Hematopoietic multipotent progenitor cell treated with erythropoietin and hydrocortisone succinate and interleukin-3 and kit ligand, for 8 days (in vitro differentiated cells): ENCODE data around the gene PHAF1.
"Not testable (repeated sequence)": the region's sequence is repeated elsewhere in the genome, so short reads cannot be mapped to it uniquely, and the experiment has no call there.

ENCODE experiments used
- DNase-seq: peaks from one replicate; pipeline ENCODE4 v3.0.0-alpha.2; 2015

The PHAF1 gene

GRCh38 chr16:67105246-67105645, 4.5 kb upstream of the PHAF1 start:
- DNase-seq, result no peak

DNA sequence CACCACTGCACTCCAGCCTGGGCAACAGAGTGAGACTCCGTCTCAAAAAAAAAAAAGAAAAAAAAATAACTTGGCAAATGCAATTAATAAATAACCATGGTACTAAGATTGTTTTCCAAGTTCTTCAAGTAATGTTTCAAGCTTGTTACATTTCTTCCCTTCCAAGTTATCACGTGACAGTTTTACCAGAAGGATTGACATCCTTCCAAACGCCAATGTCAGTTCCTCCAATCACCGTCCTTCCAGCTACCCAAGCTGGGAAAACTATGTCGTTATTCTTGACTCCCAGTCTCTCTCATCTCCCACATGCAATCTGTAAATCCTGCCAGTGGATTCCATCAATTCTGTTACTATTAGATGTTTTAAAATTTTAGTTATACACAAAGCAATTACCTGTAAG, 3.9 kb upstream of the PHAF1 start:
- DNase-seq, result no peak

DNA sequence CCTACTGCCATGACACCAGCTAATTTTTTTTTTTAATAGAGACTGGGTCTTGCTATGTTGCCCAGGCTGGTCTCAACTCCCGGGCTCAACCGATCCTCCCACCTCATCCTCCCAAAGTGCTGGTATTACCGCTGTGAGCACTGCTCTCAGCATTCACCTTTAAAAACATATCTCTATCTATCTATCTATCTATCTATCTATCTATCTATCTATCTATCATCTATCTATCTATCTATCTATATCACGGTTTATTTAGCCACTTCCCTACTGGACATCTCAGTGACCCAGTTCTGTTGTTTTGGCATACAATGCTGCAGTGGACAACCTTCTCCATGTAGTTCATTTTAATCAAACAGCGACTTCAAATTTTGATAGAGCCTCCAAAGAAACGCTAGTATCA, 1.3 kb upstream of the PHAF1 start:
- DNase-seq, result no peak

DNA sequence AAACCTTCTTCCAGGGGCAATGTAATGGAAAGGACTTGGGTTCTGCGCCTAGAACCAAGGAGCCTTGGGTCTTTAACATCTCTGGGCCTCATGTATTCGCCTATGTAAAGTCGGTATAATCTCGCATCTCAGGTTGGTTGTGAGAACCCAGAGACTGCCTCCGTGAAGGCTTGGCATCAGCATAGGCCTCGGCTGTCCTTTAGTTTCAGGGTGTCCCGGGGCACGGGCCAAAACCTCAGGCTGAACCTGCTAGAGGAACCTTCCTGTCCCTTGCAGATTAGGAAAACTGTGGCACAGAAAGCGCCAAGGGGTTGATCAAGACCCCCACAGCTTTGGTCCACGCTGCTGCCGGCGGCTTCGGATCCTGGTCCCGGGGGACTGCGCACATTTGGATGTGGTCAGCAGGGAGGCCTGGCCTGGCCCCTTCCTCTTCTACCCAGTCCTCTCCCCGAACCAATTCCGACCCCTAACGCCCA, 772 bp upstream of the PHAF1 start:
- no peak for DNase-seq

DNA sequence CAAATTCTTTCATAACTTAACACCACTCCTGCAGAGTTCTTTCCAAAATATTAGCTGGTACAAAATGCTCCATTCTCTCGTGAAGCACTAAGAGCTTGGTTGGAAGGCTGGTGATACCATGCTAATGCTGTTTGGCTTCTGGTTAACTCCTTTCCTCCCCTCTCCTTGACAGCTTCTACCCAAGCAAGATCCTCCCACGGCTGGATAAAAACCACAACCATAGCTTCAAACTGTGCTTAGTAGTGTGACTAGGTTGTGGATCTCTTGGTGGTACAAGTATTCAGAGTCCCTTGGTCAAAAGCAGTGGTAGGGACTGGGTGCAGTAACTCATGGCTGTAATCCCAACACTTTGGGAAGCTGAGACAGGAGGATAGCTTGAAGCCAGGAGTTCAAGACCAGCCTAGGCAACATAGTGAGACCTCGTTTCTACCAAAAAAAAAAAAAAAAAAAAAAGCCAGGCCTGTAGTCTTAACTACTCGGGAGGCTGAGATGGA, 2.3 kb downstream of the PHAF1 start:
- peak; percentile 5 for DNase-seq

DNA sequence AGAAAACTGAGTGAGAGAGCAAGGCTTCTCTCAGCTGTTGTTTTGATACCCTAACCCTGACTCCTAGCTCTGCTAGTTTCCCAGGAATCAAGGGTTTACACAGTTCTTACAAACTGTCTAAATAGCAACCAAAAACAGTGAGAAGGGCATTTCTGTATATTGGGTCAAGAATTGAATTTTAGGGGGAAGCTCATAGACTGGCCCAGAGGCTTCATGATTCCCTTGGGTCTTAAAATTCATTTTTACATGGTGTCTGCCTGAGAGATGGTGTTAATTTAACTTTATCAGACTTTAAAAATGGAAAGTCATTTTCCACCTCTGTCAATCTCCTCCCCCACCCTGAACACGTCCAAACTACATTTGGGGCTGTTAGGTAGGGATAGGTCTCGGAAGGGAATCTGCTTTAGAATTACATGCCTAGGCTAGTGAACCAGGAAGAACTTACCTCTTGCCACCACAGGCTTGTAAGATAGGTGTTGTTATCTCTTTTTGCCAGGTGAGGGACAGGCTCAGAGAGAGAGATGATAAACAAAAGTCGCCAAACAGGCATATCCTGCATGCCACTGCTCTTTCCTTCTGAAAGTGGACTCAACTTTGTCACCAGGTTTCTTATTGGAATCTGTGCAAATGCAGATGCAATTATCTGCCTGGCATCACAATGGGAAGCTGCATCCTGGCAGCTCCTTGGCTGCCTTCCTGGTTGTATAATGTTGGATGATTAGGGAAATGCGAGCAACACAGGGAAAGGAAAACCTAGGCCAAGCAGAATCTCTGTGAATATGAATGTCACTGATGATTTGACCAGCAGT, 3.1 kb downstream of the PHAF1 start:
- DNase-seq, result peak; percentile 30

DNA sequence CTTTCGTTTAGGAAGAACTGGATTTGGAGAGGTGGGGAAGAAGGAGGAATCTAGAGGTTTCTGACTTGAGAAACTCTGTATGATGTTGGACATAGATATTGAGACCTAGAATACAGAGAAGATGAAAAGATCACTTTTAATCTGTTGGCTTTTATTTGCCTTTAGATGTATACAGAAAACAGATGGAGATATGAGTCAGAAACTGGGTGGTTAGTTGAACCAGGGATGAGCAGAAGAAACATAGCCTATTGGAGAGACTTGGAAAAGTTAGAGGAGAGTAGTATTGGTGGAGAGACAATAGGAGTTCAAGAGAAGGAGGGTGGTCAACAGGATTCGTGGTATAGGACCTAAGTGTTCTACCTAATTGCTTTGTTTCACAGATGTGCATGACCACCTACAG, 5.1 kb downstream of the PHAF1 start:
- DNase-seq, result no peak

GRCh38 chr16:67115639-67116038, 5.9 kb downstream of the PHAF1 start:
- DNase-seq, result no peak

GRCh38 chr16:67116388-67117311, 6.9 kb downstream of the PHAF1 start:
- DNase-seq, result no peak

DNA sequence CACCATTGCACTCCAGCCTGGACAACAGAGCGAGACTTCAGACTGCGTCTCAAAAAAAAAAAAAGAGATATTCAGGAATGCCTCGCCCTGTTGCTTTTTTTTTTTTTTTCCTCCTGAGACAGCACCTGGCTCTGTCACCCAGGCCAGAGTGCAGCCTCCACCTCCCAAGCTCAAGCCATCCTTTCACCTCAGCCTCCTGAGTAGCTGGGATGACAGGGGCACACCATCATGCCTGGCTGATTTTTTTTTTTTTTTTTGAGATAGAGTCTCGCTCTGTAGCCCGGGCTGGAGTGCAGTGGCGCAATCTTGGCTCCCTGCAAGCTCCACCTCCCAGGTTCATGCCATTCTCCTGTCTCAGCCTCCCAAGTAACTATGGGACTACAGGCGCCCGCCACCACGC, 8.0 kb downstream of the PHAF1 start:
- DNase-seq, result no peak

DNA sequence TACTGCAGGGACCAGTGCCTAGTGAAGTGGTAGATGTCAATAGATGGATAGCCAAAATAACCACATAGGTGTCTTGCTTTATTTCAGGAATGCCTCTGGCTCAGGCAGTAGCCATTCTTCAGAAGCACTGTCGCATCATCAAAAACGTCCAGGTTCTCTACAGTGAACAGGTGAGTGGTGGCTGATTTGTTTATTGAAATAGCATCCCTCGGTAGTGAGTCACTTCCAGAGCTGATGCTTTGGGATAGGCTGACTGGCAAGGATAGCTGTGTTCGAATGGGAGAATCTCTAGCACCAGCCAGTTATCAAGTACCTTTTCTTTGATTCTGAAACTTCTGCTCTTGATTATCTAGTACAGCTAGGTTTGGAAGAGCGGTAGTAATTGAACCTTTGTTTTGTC, 10.3 kb downstream of the PHAF1 start:
- DNase-seq, result no peak

DNA sequence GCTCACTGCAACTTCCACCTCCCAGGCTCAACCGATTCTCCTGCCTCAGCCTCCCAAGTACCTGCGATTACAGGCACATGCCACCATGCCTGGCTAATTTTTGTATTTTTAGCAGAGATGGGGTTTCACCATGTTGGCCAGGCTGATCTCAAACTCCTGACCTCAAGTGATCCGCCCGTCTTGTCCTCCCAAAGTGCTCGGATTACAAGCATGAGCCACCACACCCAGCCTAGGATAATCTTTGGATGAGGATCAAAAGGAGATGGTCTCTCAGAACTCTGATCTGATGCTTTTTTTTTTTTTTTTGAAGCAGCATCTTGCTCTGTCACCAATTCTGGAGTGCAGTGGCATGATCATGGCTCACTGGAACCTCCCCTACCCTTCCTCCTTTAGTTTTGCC, 13.1 kb downstream of the PHAF1 start:
- DNase-seq, result not testable (repeated sequence)

- DNase-seq, result no peak
These were observed 18.7 kb downstream of the PHAF1 start for GRCh38 chr16:67128417-67128816.

DNA sequence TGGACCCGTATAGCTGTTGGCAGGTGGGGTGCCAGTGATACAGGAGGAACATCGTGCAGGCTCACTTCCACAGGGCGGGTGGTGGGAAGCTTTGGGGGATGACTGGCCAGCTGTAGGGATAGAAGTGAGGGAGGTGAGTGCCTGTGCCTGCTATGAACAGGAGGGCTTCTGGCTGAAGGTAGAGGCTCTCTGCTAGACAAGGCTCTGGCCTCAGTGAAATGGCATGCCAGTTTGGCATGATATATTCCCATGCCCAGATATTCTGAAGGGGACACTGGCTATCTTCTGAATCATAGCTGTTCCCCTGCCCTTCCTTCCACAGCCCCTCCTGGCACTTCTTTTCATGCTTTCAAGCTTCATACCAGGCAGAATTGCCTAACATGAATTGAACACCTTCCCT, 19.1 kb downstream of the PHAF1 start:
- DNase-seq, result no peak

DNA sequence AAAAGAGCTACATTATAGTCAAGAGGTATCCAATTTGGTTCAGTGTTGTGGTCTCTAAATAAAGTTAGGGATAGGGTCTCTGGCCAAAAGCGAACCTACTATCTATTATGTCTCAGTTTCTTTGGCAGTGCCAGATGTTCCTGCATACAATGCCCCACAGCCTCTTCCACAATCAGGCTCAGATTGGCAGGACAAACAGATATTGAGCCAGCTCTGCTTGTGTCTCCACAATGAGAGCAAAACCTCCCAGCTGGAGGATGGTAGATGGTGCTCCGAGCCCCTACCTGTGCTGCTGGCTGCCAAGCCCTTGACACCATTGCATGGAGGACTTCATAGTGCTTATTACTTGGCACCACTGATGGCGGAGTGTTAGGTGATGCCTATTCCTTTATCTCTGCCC, 19.7 kb downstream of the PHAF1 start:
- no peak for DNase-seq

GRCh38 chr16:67137605-67138004, 27.9 kb downstream of the PHAF1 start:
- no peak for DNase-seq

DNA sequence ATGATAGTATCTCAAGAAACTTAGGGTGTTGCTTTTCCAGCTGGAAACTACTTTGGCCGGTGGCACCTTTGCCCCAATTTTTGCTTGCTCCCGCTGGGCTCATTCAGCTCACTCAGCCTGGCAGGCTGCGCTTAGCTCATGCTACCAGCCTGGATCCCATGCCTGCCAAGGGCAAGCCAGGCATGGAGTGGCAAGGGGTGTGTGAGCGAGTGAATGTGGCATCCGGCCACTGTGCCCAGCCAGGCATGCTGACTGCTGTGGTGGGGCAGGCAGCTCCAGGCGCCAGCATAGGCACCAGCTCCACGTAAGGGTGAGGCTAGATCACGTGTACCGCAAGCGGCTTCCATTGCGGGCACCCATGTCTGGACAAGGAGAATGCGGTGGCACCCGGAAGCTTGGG, 31.6 kb downstream of the PHAF1 start:
- no peak for DNase-seq

- no peak for DNase-seq
These were observed 32.6 kb downstream of the PHAF1 start for GRCh38 chr16:67142342-67142741.

DNA sequence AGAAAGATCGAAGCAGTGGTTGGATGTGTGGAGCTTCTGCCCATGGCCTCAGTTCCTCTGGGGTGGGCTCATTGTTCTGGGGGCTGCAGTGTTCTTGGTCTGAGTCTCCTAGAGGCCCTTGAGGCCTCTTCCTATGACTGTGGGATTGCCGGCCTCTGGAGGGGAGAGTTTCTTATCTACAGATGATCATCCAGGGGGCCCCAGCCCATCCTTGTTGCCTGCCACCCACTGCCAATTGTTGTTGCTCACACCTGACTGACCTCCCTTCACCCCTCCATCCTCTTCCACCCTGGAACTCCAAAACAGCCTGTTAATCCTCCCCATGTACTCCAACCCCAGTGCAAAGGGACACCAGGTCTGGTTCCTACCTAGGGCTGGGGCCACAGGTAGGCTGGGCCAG, 35.2 kb downstream of the PHAF1 start:
- DNase-seq, result no peak

DNA sequence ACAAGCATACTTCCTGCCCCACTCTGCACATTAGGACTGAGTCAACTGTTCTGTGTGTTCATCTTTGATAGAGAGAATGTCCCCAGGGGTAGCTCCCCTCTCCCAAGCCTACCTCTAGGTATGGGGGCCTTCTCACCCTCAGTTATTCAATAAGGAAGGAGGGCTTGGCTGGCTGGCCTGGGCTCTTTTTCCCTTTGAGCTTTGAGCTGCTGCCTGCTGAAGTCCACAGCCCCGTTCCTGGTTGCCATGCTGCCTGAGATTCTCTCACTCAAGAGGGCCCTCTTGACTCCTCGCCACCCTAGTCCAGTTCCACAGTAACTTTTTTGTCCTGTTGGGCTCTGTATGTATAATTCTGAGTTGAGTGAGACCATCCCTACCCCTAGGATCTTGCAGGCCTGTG, 36.0 kb downstream of the PHAF1 start:
- DNase-seq, result no peak

DNA sequence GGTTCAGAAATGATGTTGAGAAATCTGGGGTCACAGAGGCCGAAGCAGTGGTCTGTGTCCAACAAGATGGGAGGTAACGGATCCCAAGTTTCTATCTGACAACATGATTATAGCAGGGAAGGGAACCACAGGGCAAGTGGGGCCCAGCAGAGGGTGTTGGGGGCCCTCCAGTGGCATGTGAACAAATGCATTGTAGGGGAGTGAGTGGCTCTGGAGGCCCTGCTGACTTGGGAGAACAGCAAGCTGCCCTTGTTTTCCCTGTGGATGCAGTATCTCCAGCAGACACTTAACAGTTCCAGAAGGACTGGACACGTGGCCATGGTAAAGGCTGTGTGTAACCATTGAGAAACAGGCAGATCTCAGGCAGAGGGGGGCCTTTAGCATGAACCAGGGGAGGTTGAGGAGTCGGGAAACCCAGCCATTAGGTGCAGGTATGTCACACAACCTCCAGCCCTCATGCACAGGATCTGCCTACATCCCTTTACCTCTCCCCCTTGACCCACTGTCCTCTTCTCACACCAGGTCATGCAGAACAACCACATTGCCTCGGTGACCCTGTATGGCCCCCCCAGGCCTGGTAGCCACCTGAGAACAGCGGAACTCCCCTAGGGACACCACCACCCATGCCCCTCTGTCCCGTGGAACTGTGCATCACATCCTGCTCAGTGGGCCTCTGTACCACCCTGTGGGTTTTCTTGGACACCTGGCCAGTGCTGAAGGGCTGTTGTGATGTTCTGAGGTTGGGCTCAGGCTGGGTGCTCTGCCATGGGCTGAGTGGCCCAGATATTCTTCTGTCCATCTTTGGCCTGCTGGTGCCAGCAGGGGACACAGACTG, 37.0 kb downstream of the PHAF1 start:
- DNase-seq, result no peak

DNA sequence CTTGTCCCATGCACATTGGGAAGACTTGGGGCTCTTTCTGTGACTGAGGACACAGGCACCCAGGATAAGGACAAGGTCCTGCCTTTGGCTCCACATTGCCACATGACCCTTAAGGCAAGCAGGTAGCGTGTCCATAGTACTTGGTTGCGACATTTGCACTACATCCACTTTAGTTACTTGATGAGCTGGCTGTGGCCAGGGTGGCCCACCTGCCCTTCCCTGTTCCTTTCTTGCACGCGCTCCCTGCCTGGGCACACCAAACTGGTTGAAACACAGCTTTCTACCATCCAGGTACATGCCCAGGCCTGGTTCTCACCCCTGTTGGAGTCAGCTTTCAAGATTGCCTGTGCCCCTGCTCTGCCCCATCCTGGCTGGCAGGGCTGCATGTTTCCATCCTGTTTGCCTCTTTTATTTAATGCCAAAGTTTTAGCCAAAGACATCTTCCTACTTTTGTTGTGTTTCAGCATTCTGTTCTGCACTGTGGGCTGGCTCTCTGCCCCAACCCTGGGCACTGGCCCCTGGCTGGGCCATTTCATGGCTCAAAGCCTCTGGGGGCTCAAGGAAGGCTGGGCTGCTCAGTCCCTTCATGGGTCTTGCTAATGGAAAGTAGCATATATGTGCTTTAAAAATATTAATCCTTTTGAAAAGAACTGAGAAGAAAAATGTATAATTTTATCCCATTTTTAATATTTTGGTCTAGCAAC, 37.8 kb downstream of the PHAF1 start:
- DNase-seq, result no peak
